CD4-positive, alpha-beta T cell (primary cell): ENCODE data around the gene TMEM163. TPM values are rescaled to one million over a fixed set of nuclear protein-coding genes. Genes with fewer than 3 reads are reported as not detected.
"Not testable (repeated sequence)": the region's sequence is repeated elsewhere in the genome, so short reads cannot be mapped to it uniquely, and the experiment has no call there.

Source experiments
- ATAC-seq: fragments of 200-7000 bp; cut with Tn5 transposase; one replicate; pipeline ENCODE4 v1.10.0; 2022; ENCODE audit warnings: mild to moderate bottlenecking; ENCODE audit not compliant: poor library complexity
- CTCF ChIA-PET: fragments of 350-600 bp; sonication (Branson Sonifier 250); formaldehyde crosslinking; loops from one replicate; lab custom pipeline; 2021; ENCODE audit warnings: antibody characterized with exemption, inconsistent platforms; lab: Charles Lee
- POLR2A ChIA-PET: fragments of 350-600 bp; sonication (Branson Sonifier 250); formaldehyde crosslinking; loops from one replicate; lab custom pipeline; 2021; ENCODE audit warnings: antibody characterized with exemption, inconsistent platforms; lab: Charles Lee
- DNase-seq, 14 experiments: peaks; one replicate each; pipeline ENCODE4 v3.0.0-alpha.2; 2013 to 2020; ENCODE audit warnings: mixed read lengths in 2 of 14
- H3K27ac ChIP-seq, 2 donors: one replicate each; pipeline versions ENCODE4 v1.5.1 to v1.7.0; 2013; ENCODE audit warnings: low read length in 2 of 2, low read depth in 1 of 2, mild to moderate bottlenecking in 1 of 2
- H3K27me3 ChIP-seq, 2 experiments: 1 replicate in 1 of 2; 2 replicates in 1 of 2; pipeline versions ENCODE4 v1.6.1 to v1.7.0; 2013; ENCODE audit warnings: low read length in 2 of 2, control low read depth in 1 of 2, mild to moderate bottlenecking in 1 of 2, moderate library complexity in 1 of 2; ENCODE audit not compliant: insufficient read depth in 2 of 2, control insufficient read depth in 1 of 2
- H3K36me3 ChIP-seq: one replicate; pipeline ENCODE4 v1.6.1; 2013; ENCODE audit warnings: low read length, control low read depth; ENCODE audit not compliant: insufficient read depth
- H3K4me1 ChIP-seq: one replicate; pipeline ENCODE4 v1.6.1; 2013; ENCODE audit warnings: low read length, control low read depth; ENCODE audit not compliant: insufficient read depth
- H3K4me3 ChIP-seq: one replicate; pipeline ENCODE4 v1.5.1; 2013; ENCODE audit warnings: mild to moderate bottlenecking, low read length, moderate library complexity
- H3K9me3 ChIP-seq, 2 experiments: 1 replicate in 1 of 2; 2 replicates in 1 of 2; pipeline versions ENCODE4 v1.6.1 to v1.7.0; 2013; ENCODE audit warnings: low read length in 2 of 2, mild to moderate bottlenecking in 2 of 2, control low read depth in 1 of 2, moderate library complexity in 1 of 2; ENCODE audit not compliant: control insufficient read depth in 1 of 2, insufficient read depth in 1 of 2
- H3K27ac Mint-ChIP-seq: one replicate; pipeline ENCODE4 v1.8.0; 2020; ENCODE audit warnings: mixed read lengths
- H3K27me3 Mint-ChIP-seq: one replicate; pipeline ENCODE4 v1.8.0; 2021; ENCODE audit warnings: mixed read lengths
- H3K36me3 Mint-ChIP-seq: one replicate; pipeline ENCODE4 v1.8.0; 2021; ENCODE audit warnings: low read depth, mixed read lengths
- H3K4me1 Mint-ChIP-seq: one replicate; pipeline ENCODE4 v1.8.0; 2021; ENCODE audit warnings: low read depth, mixed read lengths
- H3K4me3 Mint-ChIP-seq: one replicate; pipeline ENCODE4 v1.8.0; 2020; ENCODE audit warnings: mild to moderate bottlenecking, mixed read lengths
- H3K9me3 Mint-ChIP-seq: one replicate; pipeline ENCODE4 v1.8.0; 2020; ENCODE audit warnings: mixed read lengths
- CTCF ChIP-seq: fragments of 200-600 bp; IDR thresholded peaks from one replicate; pipeline ENCODE4 v1.8.0; 2022; ENCODE audit warnings: antibody characterized with exemption, mild to moderate bottlenecking
- intact Hi-C, 2 experiments: fragments of 100-400 bp; cut with DNase I in 1 of 2; cut with micrococcal nuclease in 1 of 2; formaldehyde crosslinking; loops; one replicate each; pipeline versions ENCODE4 v1.15.1 to v1.9.0; 2023 to 2025; cut with DNase I, micrococcal nuclease
- total RNA-seq, 174 experiments: library from RNA in 2 of 174; stranded (reverse) in 2 of 174; gene quantifications; one replicate each; pipeline ENCODE4 v1.2.3 and lab custom pipeline; 2021 to 2026

Gene TMEM163
- total RNA-seq, 2 experiments from 2014 or later = 0.14 to 0.47 TPM

DNA sequence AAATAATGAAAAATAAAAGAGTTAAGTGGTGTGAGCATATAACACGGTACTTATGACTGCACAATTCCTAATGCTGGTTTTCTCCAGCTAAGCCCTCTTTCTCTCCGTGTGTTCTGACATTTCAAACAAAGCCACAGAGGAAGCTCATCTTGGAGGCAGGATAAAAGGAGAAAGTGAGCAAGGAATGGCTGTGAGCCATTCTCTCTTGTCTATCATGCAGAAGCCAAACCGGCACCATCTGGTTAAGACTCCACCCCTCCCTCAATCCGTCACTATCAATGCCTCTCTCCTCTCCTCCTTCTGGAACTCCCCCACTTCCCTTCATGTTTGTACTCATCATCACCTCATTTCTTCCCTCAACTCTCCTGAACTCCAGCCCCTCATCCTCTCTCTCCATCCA, 210.4 kb downstream of the TMEM163 start:
- intact Hi-C loops = no loop called here
- POLR2A ChIA-PET = no interaction called here
- no peak overlapping the region for H3K4me3 ChIP-seq

GRCh38 chr2:134507697-134508096, 211.1 kb downstream of the TMEM163 start:
- Mint-ChIP-seq H3K27me3 (no peaks in the 10 kb centered on the region), H3K4me1 (peaks cover 8% of the 10 kb centered on the region), H3K4me3 (no peak overlapping the region), H3K36me3 (no peaks in the 10 kb centered on the region), H3K9me3 (no peaks in the 10 kb centered on the region), H3K27ac (no peak overlapping the region)
- H3K4me3 ChIP-seq = no peak overlapping the region
- no peaks in the 10 kb centered on the region for H3K27me3 ChIP-seq
- H3K36me3 ChIP-seq = no peaks in the 10 kb centered on the region
- H3K4me1 ChIP-seq = no peaks in the 10 kb centered on the region
- ATAC-seq (no peak), DNase-seq (no peak)
- no peak for TF ChIP-seq CTCF
- H3K27ac ChIP-seq = no peak overlapping the region
- intact Hi-C loops = no loop called here
- ChIA-PET POLR2A (no interaction called here), CTCF (no interaction called here)
- no peaks in the 10 kb centered on the region for H3K9me3 ChIP-seq

More for the DNA sequence above, 210.4 kb downstream of the TMEM163 start:
- H3K36me3 ChIP-seq = no peaks in the 10 kb centered on the region
- CTCF ChIA-PET = no interaction called here
- no peak for ATAC-seq
- no peak overlapping the region for H3K4me3 Mint-ChIP-seq
- no peak overlapping the region for H3K27ac ChIP-seq
- no peaks in the 10 kb centered on the region for H3K36me3 Mint-ChIP-seq
- no peaks in the 10 kb centered on the region for H3K27me3 Mint-ChIP-seq
- DNase-seq = no peak
- peaks cover 8% of the 10 kb centered on the region for H3K4me1 Mint-ChIP-seq
- H3K27me3 ChIP-seq = no peaks in the 10 kb centered on the region
- H3K9me3 ChIP-seq = no peaks in the 10 kb centered on the region
- no peak for TF ChIP-seq CTCF
- no peaks in the 10 kb centered on the region for H3K9me3 Mint-ChIP-seq
- H3K4me1 ChIP-seq = no peaks in the 10 kb centered on the region
- H3K27ac Mint-ChIP-seq = no peak overlapping the region

GRCh38 chr2:134507159-134507558, 211.6 kb downstream of the TMEM163 start:
- H3K27me3 Mint-ChIP-seq, H3K27ac Mint-ChIP-seq, POLR2A ChIA-PET, H3K9me3 Mint-ChIP-seq, H3K9me3 ChIP-seq, H3K4me3 Mint-ChIP-seq, intact Hi-C loops, H3K27ac ChIP-seq, H3K36me3 Mint-ChIP-seq, H3K27me3 ChIP-seq, DNase-seq, H3K4me1 ChIP-seq, H3K4me3 ChIP-seq, H3K36me3 ChIP-seq, CTCF ChIA-PET, H3K4me1 Mint-ChIP-seq, ATAC-seq: not testable (repeated sequence)

GRCh38 chr2:134505446-134505845, 213.4 kb downstream of the TMEM163 start:
- Histone ChIP-seq H3K9me3 (no peaks in the 10 kb centered on the region), H3K36me3 (no peaks in the 10 kb centered on the region), H3K27ac (no peak overlapping the region), H3K4me1 (no peaks in the 10 kb centered on the region), H3K4me3 (no peak overlapping the region), H3K27me3 (no peaks in the 10 kb centered on the region)
- Mint-ChIP-seq H3K27ac (no peak overlapping the region), H3K4me3 (no peak overlapping the region), H3K4me1 (peaks cover 8% of the 10 kb centered on the region), H3K9me3 (no peaks in the 10 kb centered on the region), H3K36me3 (no peaks in the 10 kb centered on the region), H3K27me3 (no peaks in the 10 kb centered on the region)
- ChIA-PET POLR2A (no interaction called here), CTCF (no interaction called here)
- intact Hi-C loops = no loop called here
- DNase-seq = no peak
- ATAC-seq = no peak
- TF ChIP-seq CTCF = no peak
